H1 (cell line): ENCODE results near the gene ASTN2. TPM values are rescaled to one million over a fixed set of nuclear protein-coding genes. Genes with fewer than 3 reads are reported as not detected.

Source experiments
- BACH1 ChIP-seq: IDR thresholded peaks from 2 replicates; pipeline ENCODE4 v1.6.1; 2012; ENCODE audit warnings: low read length, improper control_type of control experiment
- KDM1A ChIP-seq: fragments of 200-600, 300-600 bp; sonication (generic); IDR thresholded peaks from 2 replicates; pipeline ENCODE4 v1.7.1; 2016; ENCODE audit warnings: mild to moderate bottlenecking, low read length, borderline replicate concordance
- SP1 ChIP-seq: IDR thresholded peaks from 2 replicates; pipeline ENCODE4 v1.6.1; 2011; ENCODE audit warnings: low read depth, low read length
- SP2 ChIP-seq: IDR thresholded peaks from 2 replicates; pipeline ENCODE4 v1.6.1; 2012; ENCODE audit warnings: mild to moderate bottlenecking, low read length, inconsistent platforms
- TCF12 ChIP-seq: IDR thresholded peaks from 2 replicates; pipeline ENCODE4 v1.6.1; 2011; ENCODE audit warnings: low read depth, mild to moderate bottlenecking, low read length
- polyA plus RNA-seq, 7 experiments: library from polyadenylated mRNA; depleted of rRNA in 3 of 7; stranded (reverse) in 5 of 7; unstranded in 2 of 7; fragments of >200 nt in 5 of 7; fragments of 200-250 nt in 2 of 7; gene quantifications; 1 replicate in 5 of 7; 2 replicates in 1 of 7; 4 replicates in 1 of 7; pipeline versions ENCODE4 v1.2.1 to v1.2.3, GENCODE V29; 2011 to 2013; ENCODE audit warnings: missing spikeins in 2 of 7, mixed read lengths in 2 of 7
- total RNA-seq: library from RNA; stranded (reverse); fragmentation: NEBNext Ultra II Directional; extraction: Animal tissue kit (Norgen Biotek cat#: 25700); gene quantifications from 2 replicates; pipeline ENCODE4 v1.2.1, GENCODE V29; 2021

The ASTN2 gene
- total and polyA plus RNA-seq, 2 of the 8 experiments (the other 6 are each of a cell fraction or from before 2014, with no cell fraction given), result 8.2 to 13.7 TPM

GRCh38 chr9:117104206-117104605, 310.7 kb downstream of the ASTN2 start (continued):
- TF ChIP-seq SP1 (no peak), SP2 (no peak), KDM1A (no peak), TCF12 (no peak), BACH1 (no peak)
